ENCODE data around the gene MMP19. TPM values are rescaled to one million over a fixed set of nuclear protein-coding genes. Genes with fewer than 3 reads are reported as not detected.
"Not testable (repeated sequence)": the region's sequence is repeated elsewhere in the genome, so short reads cannot be mapped to it uniquely, and the experiment has no call there.

Gene MMP19
- polyA plus RNA-seq, 1 donor, result 1.5 TPM

DNA sequence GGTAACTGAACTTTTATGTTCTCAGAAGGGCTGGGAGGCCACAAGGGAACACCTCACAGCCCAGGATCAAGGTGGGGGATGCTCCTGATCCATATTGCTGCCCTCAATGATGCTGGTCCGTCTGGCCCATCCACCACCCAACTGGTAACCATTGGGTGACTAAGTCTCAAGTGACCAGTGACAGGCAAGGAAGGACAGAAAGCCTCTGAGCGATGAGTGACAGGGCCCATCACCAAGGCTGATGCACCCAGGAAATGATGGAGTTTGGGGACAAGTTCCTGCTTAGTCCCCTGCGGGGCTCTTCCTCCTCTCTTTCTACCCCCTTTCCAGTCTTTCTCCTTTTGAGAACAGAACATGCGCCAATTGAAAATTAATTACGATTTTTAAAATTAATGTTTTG lies 2.6 kb upstream of the MMP19 start:
- DNase-seq, result no peak

DNA sequence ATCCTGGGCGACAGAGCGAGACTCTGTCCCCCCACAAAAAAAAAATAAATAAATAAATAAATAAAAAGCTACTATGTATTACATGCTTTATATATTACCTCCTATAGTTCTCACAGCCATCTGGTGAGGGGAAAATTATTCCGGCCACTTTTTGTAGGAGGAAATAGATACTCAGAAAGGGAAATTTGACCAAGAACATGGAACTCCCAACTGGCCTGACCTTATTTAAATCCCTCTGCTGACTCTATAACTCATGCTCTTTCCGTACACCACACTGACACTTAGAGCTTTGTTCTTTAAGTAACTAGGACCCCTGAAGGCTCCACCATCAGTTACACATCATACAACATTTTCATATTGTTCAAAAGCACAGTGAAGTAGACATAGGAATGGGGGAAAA lies 2.2 kb upstream of the MMP19 start:
- DNase-seq, result no peak

DNA sequence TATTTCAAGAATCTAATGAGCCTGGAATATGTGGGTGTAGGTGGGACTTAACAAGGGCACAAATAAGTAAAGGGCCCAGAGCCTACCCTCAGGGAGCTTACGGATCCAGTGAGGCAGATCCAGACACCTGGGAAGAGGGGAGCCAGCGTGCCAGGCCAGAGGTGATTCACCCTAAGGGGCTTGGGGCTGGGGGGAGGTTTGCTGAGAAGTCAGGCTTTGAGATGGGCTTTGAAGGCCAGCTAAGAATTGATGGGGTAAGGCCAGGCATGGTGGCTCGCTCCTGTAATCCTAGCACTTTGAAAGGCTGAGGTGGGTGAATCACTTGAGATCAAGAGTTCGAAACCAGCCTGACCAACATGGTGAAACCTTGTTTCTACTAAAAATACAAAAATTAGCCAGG lies 695 bp upstream of the MMP19 start:
- DNase-seq, result no peak

DNA sequence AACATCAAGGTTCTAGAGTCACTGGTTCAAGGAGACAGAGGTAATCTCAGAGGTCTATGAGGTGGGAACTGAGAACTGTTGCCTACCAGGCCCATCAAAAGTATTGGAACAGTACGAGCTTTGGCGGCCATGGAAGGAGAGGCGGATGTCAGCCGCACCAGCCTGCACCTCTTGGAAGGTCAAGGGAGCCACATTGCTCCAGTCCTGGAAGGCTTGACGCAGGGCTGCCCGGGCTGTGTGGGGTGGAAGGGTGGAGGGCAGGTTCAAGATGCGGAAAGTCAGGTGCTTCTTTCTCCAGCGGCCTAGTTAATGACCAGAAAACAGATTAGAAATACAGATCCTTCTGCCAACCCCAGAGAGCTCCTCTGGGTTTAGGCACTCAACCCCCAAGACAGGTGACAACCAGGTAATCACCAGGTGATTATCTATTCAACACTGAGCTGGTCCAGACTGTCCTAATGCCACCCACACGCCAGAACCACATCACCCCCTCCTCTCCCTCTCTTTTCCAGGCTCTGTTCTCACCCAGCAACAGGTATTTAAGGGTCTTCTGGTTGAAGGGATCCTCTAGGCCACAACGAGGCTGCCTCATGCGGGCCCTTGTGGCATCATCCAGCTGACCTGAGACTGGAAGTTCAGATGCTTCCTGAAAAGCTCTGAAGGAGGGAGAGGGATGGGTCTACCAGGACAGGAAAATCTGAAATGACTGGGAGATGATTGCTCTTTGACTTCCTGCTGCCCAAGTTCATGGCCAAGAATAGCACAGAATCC lies 2.0 kb downstream of the MMP19 start:
- DNase-seq, result no peak

DNA sequence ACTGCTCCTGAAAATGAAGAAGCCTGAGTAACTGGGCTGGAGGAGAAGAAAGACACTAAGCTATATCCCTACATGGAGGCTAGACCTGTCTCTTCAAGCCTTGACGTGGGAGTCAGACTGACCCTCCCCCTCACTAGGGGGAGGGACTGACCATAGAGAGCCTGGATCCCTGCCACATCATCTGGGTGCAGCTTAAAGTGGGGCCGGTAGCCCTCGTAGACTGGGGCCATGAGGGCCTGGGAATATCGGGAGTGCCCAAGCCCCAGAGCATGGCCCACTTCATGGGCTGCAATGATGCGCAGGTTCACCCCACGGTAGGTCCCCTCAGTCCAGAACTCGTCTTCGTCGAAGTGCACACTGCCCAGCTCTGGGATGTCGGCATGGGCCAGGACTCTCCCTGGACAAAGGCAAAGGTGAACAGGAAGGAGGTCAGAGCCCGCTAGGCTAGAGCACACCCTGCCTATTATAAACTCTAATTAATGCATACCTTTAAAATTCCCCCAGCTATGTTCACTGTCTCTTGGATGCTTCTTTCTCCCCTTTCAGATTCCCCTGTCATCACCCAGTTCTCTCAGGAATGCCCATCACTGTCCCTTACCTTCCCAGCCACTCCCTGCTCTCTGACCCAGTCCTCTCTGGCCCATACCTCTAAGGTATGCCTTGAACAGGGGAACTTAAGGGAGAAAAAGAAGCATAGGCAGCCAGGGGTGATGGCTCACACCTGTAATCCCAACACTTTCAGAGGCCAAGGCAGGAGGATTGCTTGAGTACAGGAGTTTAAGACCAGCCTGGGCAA lies 3.2 kb downstream of the MMP19 start:
- DNase-seq, result no peak

DNA sequence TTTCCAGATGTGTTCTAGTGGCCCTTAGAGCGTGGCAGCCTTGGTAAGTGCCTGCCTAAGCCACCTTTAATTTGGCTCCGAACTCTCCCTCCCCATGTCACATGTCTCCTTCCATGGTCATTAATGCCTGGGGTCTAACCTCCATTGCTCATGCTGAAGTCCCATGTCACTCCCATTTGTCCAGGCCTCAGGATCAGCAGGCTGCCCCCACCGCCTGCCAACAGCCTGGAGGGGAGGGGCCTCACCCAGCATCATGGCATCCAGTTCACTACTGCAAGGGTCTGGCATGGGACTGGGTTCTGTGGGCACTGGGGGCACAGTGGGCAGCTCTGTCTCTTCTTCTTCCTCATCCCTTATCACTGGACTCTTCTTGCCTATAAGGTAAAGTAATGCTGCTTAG lies 4.4 kb downstream of the MMP19 start:
- DNase-seq, result no peak

DNA sequence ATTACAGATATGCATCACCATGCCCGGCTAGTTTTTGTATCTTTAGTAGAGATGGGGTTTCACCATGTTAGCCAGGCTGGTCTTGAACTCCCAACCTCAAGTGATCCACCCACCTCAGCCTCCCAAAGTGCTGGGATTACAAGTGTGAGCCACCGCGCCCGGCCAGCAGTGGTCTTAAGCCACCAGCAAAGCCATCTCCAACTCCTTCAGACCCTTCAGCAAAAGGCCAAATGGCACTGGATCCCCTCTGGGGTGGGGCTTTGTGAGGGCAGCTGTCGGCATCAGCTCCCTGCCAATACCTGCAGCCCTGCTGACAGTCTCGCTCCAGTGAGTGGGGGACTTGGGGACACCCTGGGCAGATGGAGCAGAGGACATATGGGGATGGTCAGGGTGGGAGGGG lies 8.3 kb downstream of the MMP19 start:
- not testable (repeated sequence) for DNase-seq

DNA sequence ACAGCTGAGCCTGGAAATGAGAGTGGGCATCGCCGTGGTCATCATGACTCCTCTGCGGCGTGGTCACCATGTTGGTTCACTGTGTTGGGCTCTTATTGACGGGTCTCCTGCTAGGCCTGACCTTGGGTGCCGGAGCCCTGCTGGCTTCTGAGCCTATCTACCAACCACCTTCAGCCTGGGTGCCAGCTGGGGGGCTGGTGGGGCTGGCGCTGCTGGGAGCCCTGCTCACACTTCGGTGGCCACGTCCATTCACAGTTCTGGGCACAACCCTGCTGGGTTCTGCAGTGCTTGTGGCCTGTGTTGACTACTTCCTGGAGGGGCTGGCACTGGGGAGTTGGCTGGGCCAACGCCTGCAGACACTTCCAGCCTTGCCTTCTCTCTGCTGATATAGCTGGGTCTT lies 9.7 kb downstream of the MMP19 start:
- DNase-seq, result no peak

DNA sequence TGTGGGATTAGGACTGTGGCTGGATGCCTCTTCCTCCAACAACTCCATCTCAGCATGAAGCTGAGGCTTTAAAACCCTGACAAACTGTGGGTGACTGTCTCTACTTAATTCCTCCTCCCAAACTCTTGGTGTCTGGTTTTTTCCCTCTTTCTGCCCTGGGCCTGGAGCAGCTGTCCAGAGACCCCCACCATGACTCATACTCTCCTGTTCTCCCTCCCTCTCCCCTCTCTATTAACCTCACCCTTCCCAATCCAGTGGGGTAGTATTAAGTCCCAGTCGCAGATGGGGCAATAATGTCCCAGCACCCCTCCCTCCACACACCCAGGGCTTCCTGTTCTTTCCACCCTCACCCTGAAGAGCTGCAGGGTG lies 11.3 kb downstream of the MMP19 start:
- DNase-seq, result no peak

DNA sequence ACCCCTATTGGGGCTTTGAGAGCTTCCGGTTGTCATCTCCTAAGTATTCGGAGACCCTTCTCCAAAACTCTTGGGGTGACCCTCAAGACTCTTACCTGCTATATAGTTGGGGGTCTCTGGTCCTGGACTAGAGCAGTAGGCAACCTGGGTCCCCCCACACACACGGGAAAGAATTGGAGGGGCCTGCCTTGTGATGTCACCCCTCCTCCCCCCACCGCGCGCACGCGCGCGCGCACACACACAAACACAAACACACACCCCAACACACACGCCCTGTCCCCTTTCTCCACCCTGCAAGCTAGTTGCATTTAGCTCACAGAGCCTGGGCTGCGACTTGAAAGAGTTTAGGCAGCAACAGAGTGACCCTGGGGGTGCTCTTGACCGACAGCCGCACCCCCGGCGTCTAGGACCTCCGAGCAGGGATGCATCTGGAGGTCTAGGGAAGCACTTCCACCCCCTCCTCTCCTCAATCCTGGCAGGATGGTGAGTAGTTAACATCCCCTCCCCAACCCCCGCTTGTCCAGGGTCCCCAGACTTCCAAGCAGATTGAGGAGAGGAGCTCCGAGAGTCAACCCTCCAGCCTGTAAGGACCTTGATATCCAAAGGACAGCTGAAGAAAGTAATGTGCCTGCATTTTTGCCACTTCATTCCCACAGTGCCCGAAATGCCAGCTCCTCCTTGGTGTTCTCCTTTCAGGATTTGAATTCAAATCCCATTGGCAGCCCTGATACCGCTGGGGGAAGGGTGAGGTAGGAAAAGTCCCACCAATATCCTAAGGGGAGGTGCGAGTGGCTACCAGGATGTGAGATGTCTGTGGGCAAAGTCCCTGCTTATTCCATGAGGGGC lies 11.9 kb downstream of the MMP19 start:
- DNase-seq, result peak; percentile 88

DNA sequence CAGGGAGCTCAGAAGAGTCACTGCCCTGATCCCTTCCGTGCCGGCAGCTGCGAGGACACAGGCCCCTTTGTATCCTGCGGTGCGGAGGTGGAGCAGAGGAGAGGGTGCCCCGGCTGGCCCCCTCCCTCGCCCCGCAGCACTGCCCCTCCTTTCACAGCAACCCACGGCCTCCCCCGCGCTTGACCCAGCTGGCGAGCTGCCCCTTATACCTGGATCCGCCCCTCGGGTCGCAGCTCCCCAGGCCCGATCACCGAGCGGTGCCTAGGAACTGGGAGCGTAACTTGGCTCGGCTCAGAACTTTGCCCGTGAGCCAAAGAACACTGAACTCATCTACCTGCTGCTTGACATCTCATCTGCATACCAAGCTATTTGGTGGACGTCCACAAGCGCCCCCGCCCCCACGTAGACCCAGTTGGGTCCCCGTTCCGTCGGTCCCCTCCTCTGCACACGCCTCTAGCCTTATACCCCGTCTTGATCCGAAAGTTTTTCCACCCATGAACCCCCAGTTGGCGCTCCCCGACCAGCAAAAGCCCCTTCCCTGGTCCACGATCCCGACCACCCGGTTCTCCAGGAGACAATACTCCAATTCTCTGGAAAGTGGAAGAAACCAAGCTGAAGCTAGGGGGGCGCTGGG lies 12.7 kb downstream of the MMP19 start:
- DNase-seq, result peak; percentile 87

DNA sequence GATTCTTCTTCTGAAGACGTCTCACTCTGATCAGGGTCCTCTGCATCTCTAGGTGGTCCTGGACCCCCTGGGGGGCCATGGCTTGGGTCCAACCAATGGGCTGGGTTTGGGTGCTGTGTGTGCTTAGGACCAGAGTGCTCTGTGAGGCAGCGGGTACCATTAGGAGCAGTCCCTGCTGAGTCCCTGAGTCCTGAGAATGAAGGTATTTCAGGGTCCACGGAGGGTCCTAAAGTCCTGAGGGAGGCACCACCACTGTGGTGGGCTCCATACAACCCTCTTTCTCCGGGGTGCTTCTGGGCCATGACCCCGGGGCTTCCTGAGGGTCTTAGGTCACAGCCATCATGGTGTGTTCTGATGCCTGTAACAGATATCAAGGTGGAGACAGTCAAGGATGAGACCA lies 14.4 kb downstream of the MMP19 start:
- no peak for DNase-seq

DNA sequence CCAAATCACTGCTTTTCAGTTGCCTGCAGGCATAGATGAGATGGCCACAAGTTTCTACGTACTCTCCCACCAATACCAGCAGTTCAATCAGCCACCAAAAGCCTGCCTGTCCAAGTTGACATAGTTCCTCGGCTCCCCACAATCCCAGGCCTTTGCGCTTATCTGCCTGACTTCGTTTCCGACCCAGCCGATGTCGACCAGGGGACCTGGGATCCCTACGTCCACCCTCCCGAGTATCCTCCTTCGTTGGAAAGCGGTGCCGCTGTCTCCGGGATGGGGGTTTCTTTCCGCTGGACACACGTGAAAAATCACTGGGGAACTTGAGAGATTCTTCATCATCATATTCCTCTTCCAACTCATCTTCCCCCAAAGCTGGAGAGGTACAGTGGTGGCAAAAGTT lies 14.9 kb downstream of the MMP19 start:
- DNase-seq, result no peak

DNA sequence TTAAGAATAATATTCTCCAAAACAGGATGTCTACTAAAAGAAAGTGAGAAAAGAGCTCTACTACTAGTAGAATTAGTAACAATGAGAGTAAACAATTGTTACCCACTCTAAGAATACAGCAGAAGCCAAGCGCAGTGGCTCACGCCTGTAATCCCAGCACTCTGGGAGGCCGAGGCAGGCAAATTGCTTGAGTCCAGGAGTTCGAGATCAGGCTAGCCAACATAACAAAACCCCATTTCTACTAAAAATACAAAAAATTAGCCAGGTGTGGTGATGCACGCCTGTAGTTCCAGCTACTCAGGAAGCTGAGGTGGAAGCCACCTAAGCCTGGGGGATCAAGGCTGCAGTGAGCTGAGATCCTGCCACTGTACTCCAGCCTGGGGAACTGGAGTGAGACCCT lies 18.0 kb downstream of the MMP19 start:
- no peak for DNase-seq

DNA sequence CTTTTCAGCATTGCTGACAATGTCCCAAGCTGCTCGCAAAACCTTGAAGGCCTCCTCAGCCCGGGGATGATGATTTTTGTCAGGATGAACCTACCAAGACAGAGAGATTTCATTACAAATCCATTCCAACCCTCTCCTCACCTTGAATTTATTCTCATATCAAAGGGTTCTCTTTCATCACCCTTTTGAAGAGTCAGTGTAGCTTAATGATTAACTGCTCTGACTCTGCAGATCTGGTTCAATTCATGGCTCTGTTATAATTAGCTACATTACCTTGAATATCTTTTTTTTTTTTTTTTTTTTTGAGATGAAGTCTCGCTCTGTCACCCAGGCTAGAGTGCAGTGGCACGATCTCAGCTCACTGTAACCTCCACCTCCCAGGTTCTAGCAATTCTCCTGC lies 19.3 kb downstream of the MMP19 start:
- DNase-seq, result no peak

DNA sequence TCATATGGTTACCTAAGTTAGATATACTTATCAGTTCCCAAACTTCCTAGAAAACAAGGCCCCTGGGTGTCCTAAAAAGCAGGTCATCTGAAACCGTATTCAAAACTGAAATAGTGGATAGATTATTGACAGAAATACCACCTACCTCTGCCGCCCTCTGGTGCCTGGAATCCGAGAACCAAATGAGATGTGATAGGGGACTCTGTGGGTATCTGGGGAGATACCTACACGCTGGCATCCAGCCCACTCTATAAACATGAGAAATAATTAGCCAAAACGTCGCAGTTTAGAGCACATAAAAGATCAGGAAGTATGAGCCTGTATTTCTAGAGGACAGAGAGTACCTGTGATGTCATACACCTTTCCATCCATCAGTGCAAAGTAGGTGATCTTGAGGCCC lies 20.5 kb downstream of the MMP19 start:
- no peak for DNase-seq

DNA sequence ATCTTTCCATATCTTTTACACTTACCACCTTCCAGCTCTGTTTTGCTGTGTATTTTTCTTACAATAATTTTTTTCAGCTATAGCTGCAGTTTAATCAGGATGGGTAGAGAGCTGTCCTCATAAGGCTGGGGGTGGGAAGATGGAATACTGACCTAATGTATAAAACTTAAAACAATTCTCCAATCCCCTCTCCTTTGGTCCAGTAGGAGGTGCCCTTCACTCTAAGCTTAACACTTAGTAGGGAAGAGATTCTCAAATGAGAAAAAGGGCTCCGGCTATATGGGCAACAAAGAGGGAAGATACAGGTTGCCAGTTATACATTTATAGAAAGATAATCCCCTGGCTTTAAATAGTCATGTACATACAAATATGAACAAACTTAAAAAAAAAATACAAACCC lies 22.1 kb downstream of the MMP19 start:
- DNase-seq, result no peak

DNA sequence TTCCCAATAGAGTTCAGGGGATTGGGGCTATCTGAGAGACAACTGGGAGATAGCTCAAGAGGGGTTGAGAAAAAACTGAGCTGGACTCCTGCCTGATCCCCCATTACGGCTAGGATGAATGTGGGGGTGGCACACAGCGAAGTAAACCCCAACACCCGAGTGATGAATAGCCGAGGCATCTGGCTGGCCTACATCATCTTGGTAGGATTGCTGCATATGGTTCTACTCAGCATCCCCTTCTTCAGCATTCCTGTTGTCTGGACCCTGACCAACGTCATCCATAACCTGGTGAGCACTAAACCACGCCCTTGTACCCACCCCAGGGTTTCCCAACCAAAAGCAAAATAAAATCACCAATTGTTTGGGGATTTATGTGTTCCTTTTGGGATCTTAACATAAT lies 23.9 kb downstream of the MMP19 start:
- DNase-seq, result no peak

DNA sequence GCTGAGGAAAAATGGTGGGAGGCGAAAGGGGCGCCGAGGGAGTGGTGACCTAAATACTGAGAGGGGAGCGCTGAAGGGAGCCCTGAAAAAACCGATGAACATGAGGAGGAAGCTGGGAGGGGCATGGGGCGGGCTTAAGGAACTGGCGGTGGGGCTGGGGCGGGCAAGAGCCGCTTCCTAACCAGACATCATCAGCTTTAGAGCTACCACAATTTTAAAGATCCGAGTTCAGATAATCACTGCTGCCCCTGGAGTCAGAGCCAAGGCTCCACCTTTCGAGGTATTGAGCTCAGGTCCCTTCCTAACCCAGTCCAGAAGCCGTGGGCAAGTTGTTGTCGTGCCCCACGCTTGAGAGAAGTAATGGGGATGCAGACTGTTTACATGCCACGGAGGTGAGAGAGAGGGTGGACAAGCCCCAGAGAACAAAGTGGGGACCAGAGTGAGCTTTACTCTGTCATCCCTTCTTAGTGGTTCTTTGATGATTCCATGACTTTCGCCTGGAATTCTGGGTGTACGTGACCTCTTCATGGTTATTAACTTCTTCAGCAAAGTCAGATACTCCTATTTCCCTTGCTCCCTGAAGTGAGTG lies 24.5 kb downstream of the MMP19 start:
- DNase-seq, result no peak

DNA sequence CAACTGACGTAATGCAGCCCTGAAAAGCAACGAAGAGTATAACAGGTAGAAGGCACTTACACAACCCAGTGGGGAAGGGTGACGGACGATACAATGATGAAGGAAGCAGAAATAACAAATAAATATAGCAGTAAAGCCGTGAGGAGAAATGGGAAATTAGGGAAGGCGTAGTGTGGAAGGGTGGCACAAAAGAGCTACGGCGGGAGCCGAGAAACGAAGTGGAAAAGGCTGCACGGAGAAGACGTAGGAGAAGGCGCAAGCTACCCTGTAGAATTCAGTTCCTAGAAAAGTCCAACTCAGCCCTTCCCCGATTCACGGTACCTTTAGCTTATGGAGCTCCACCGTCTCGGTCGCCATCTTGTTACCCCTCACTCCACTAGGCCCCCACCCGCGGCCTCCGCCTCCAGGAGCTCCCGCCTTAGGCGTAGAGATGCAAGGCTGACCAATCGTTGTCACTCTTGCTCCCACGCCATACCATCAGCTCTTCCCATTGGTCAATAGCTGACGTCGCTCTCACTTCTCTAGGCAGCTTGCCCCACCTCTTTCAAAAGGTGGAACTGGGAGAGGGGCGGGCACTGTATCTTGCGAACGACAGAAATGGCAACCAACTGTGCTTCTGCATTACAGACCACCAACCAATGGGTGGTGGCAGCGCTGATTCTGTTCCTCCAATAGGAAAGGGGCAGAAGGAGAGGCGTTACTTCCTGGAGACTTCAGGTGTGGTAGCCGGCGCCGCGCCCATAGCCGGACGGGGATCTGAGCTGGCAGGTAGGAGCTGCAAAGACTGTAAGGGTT lies 25.2 kb downstream of the MMP19 start, which contains the start of the genes ORMDL2 and SARNP:
Gene ORMDL2, plus strand, starts transcription at position 697 of the 795 bp plus-strand sequence. CDS start 959 bp downstream, outside the sequence.
Gene SARNP, minus strand, starts transcription at position 380 of the 795 bp plus-strand sequence. Its CDS starts 23 bp downstream, at position 357.
- DNase-seq, result peak; percentile 100

DNA sequence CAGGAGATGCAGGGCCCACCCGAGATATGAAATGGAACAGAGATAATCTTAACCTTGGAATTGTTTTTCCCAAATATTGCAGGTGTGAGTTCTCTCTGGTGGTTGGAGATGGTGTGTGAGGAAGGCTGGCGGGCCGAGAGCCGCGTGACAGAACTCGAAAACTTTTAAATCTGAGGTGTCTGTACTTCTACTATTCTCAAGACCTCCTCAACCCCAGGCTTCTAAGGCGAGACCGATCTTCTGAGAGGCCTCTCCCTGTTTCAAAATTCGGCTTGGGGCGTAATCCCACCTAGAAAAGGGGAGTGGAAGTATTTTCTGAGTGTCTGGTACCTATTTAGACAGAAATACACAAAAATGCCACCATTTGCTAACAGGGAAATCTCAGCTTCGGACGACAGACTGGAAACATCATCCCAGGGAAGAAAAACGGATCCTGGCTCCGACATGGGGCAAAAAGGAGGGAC lies 25.8 kb downstream of the MMP19 start:
- DNase-seq, result no peak
